Neuronal stem cell (in vitro differentiated cells): ENCODE results near the gene TRIM47.
A peak's percentile ranks its signal among the peaks of the same experiment; 100 is the strongest.

Experiments
- DNase-seq: peaks from one replicate; pipeline ENCODE4 v3.0.0-alpha.2; 2013; ENCODE audit warnings: low spot score
- H2AFZ ChIP-seq: one replicate; pipeline ENCODE4 v1.6.1; 2013; ENCODE audit warnings: mild to moderate bottlenecking, low read length, inconsistent platforms
- H2AK5ac ChIP-seq: 2 replicates; pipeline ENCODE4 v1.6.1; 2013; ENCODE audit warnings: low read depth, mild to moderate bottlenecking, inconsistent platforms, low read length, moderate library complexity, mixed read lengths
- H2BK120ac ChIP-seq: 2 replicates; pipeline ENCODE4 v1.6.1; 2013; ENCODE audit warnings: low read depth, mild to moderate bottlenecking, inconsistent platforms, low read length, moderate library complexity, mixed read lengths
- H2BK12ac ChIP-seq: one replicate; pipeline ENCODE4 v1.6.1; 2013; ENCODE audit warnings: low read length, inconsistent platforms
- H2BK15ac ChIP-seq: 2 replicates; pipeline ENCODE4 v1.6.1; 2013; ENCODE audit warnings: mild to moderate bottlenecking, low read length, inconsistent platforms, mixed read lengths
- H2BK5ac ChIP-seq: one replicate; pipeline ENCODE4 v1.6.1; 2013; ENCODE audit warnings: inconsistent platforms, mild to moderate bottlenecking, low read length, moderate library complexity
- H3K14ac ChIP-seq: one replicate; pipeline ENCODE4 v1.6.1; 2013; ENCODE audit warnings: low read length, inconsistent platforms
- H3K18ac ChIP-seq: 2 replicates; pipeline ENCODE4 v1.6.1; 2013; ENCODE audit warnings: low read length, inconsistent platforms
- H3K23ac ChIP-seq: 2 replicates; pipeline ENCODE4 v1.6.1; 2013; ENCODE audit warnings: low read depth, mild to moderate bottlenecking, mixed read lengths, low read length, inconsistent platforms; ENCODE audit not compliant: poor library complexity
- H3K27ac ChIP-seq: replicated peaks from 3 replicates; pipeline ENCODE4 v1.5.1; 2013; ENCODE audit warnings: low read length, inconsistent platforms
- H3K27me3 ChIP-seq, 3 experiments: 2 replicates each; pipeline ENCODE4 v1.6.1; 2013; ENCODE audit warnings: low read length in 3 of 3, mild to moderate bottlenecking in 2 of 3, inconsistent platforms in 1 of 3, low read depth in 1 of 3, mixed read lengths in 1 of 3, moderate library complexity in 1 of 3; ENCODE audit not compliant: control insufficient read depth in 3 of 3, insufficient read depth in 3 of 3
- H3K36me3 ChIP-seq, 2 donors: replicated peaks in 1 of 2; 2 replicates each; pipeline ENCODE4 v1.6.1; 2013; ENCODE audit warnings: low read length in 2 of 2; ENCODE audit not compliant: control insufficient read depth in 2 of 2, insufficient read depth in 2 of 2
- H3K4ac ChIP-seq: 2 replicates; pipeline ENCODE4 v1.6.1; 2013; ENCODE audit warnings: inconsistent platforms, mild to moderate bottlenecking, low read length, moderate library complexity
- H3K4me1 ChIP-seq, 2 donors: 1 replicate in 1 of 2; 2 replicates in 1 of 2; pipeline ENCODE4 v1.6.1; 2013; ENCODE audit warnings: low read length in 2 of 2, low read depth in 1 of 2; ENCODE audit not compliant: control insufficient read depth in 2 of 2, insufficient read depth in 1 of 2
- H3K4me2 ChIP-seq: one replicate; pipeline ENCODE4 v1.6.1; 2013; ENCODE audit warnings: mild to moderate bottlenecking, low read length, inconsistent platforms; ENCODE audit not compliant: insufficient read depth, poor library complexity, severe bottlenecking
- H3K4me3 ChIP-seq, 2 donors: 2 replicates each; pipeline ENCODE4 v1.5.1; 2013; ENCODE audit warnings: low read length in 2 of 2, mild to moderate bottlenecking in 2 of 2, inconsistent platforms in 1 of 2, moderate library complexity in 1 of 2
- H3K79me1 ChIP-seq: one replicate; pipeline ENCODE4 v1.6.1; 2013; ENCODE audit warnings: low read depth, mild to moderate bottlenecking, inconsistent platforms, low read length, moderate library complexity
- H3K9ac ChIP-seq: one replicate; pipeline ENCODE4 v1.6.1; 2013; ENCODE audit warnings: mild to moderate bottlenecking, low read depth, low read length, inconsistent platforms; ENCODE audit not compliant: poor library complexity
- H3K9me3 ChIP-seq, 2 donors: replicated peaks in 1 of 2; 2 replicates each; pipeline versions ENCODE3 to v1.6.1; 2013; ENCODE audit warnings: low read length in 2 of 2, mild to moderate bottlenecking in 2 of 2, inconsistent platforms in 1 of 2, low read depth in 1 of 2, mixed read lengths in 1 of 2, moderate library complexity in 1 of 2; ENCODE audit not compliant: control insufficient read depth in 2 of 2, insufficient read depth in 1 of 2
- H4K8ac ChIP-seq: one replicate; pipeline ENCODE4 v1.6.1; 2013; ENCODE audit warnings: low read depth, mild to moderate bottlenecking, inconsistent platforms, low read length, moderate library complexity
- H4K91ac ChIP-seq: one replicate; pipeline ENCODE4 v1.6.1; 2013; ENCODE audit warnings: low read length, low read depth, mild to moderate bottlenecking, inconsistent platforms; ENCODE audit not compliant: poor library complexity
- WGBS, 2 donors: extraction: QIAGEN DNeasy Blood & Tissue Kit; methylation state at CpG; one replicate each; pipeline ENCODE4 v1.1.7; 2013; ENCODE audit warnings: missing lambda C conversion rate in 2 of 2, mixed read lengths in 1 of 2; ENCODE audit not compliant: insufficient read length in 2 of 2, insufficient replicate concordance in 1 of 2; ENCODE audit errors: extremely low coverage in 2 of 2; 5-methylcytosine and 5-hydroxymethylcytosine counted together

TRIM47 gene

DNA sequence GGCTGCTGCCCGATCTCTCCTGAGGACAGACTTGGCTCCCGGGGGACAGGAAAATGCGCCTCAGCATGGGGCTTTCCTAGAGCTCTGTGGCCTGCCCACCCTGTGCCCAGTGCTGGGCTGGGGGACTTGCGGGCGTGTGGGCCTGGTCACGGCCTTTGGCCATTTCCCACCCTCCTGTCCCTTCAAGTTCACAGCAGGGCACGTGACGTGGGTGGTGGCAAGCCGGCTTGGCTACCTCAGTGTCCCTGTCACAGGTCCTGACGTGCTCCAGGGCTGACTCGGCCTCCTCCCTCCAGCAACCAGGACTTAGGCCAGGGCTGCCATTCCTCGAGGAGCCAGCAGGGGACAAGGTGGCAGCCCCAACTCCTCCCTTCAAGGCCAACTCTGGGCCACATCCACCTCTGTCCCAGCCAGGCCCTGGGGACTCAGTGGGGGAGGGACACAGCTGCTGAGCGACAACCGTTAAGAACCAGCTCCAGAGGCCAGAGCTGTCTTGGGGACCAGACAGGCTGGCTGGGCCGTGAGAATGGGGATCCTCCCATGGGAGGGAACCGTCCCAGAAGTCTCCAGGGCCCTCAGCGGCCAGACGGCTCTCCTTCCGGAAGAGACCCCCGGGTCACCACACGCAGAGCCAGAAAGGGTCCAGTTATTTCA is 33.2 kb downstream of the TRIM47 start:
- Histone ChIP-seq H2BK5ac (no peak overlapping the region), H2BK120ac (no peak overlapping the region), H2AK5ac (peak overlapping the region; percentile 16), H3K27ac (no peak overlapping the region), H3K9me3 (no peaks in the 10 kb centered on the region), H2BK12ac (no peak overlapping the region), H3K4ac (no peak overlapping the region), H3K23ac (peak overlapping the region; percentile 86), H4K91ac (no peak overlapping the region), H3K18ac (peak overlapping the region; percentile 92), H3K14ac (no peak overlapping the region), H3K4me1 (peaks cover 5 to 6% of the 10 kb centered on the region in 2 donors), H3K79me1 (no peaks in the 10 kb centered on the region), H3K4me3 (peak overlapping the region in 1 of 2 donors; percentile 12), H4K8ac (no peak overlapping the region), H3K4me2 (no peak overlapping the region), H3K9ac (peak overlapping the region; percentile 64), H2AFZ (no peak overlapping the region), H2BK15ac (no peak overlapping the region), H3K36me3 (peaks cover 32 to 42% of the 10 kb centered on the region in 2 donors), H3K27me3 (no peaks in the 10 kb centered on the region)
- no CpG with 5 or more reads among the region's 21 CpGs for WGBS, 2 donors
- peak; percentile 59 for DNase-seq

DNA sequence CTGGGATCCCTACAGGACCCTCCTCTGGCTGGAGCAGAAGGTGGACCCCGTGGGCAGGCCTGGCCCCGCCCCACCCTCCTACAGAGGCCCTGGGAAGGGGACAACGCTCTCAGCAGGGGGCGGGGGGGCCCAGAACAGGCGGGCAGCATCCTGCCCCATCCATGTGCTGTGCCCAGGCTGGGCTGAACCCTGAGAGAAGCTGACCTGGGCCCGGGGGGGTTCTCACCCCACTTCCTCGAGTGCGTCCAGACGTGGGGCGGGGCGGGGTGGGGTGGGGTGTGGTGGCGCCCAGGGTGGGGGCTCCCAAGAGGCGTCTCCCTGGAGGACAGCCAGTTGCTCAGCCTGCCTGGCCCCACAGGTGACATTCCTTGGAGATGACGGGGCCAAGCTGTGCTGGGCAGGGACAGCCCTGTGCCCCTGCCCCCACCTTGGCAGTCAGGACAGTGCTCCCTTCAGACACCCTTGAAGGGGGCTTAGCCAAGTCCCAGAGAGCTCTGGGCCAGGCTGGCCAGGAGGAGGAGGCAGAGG is 33.8 kb downstream of the TRIM47 start:
- H3K79me1 ChIP-seq = no peaks in the 10 kb centered on the region
- H2BK15ac ChIP-seq = no peak overlapping the region
- H2BK5ac ChIP-seq = peak overlapping the region; percentile 53
- no peak overlapping the region for H3K23ac ChIP-seq
- DNase-seq = no peak
- H2AK5ac ChIP-seq = peak overlapping the region; percentile 16
- H2BK12ac ChIP-seq = no peak overlapping the region
- H4K8ac ChIP-seq = no peak overlapping the region
- no peaks in the 10 kb centered on the region for H3K27me3 ChIP-seq
- peaks cover 28 to 38% of the 10 kb centered on the region in 2 donors for H3K36me3 ChIP-seq
- no peak overlapping the region for H4K91ac ChIP-seq
- no peak overlapping the region for H3K14ac ChIP-seq
- peak overlapping the region; percentile 53 for H3K18ac ChIP-seq
- WGBS, 2 donors = no CpG with 5 or more reads among the region's 14 CpGs
- no peak overlapping the region for H3K4ac ChIP-seq
- no peak overlapping the region for H3K4me3 ChIP-seq
- no peaks in the 10 kb centered on the region for H3K9me3 ChIP-seq
- H2BK120ac ChIP-seq = no peak overlapping the region
- H3K27ac ChIP-seq = no peak overlapping the region
- H3K4me2 ChIP-seq = no peak overlapping the region
- H2AFZ ChIP-seq = no peak overlapping the region
- peak overlapping the region; percentile 64 for H3K9ac ChIP-seq
- peaks cover 5 to 6% of the 10 kb centered on the region in 2 donors for H3K4me1 ChIP-seq

DNA sequence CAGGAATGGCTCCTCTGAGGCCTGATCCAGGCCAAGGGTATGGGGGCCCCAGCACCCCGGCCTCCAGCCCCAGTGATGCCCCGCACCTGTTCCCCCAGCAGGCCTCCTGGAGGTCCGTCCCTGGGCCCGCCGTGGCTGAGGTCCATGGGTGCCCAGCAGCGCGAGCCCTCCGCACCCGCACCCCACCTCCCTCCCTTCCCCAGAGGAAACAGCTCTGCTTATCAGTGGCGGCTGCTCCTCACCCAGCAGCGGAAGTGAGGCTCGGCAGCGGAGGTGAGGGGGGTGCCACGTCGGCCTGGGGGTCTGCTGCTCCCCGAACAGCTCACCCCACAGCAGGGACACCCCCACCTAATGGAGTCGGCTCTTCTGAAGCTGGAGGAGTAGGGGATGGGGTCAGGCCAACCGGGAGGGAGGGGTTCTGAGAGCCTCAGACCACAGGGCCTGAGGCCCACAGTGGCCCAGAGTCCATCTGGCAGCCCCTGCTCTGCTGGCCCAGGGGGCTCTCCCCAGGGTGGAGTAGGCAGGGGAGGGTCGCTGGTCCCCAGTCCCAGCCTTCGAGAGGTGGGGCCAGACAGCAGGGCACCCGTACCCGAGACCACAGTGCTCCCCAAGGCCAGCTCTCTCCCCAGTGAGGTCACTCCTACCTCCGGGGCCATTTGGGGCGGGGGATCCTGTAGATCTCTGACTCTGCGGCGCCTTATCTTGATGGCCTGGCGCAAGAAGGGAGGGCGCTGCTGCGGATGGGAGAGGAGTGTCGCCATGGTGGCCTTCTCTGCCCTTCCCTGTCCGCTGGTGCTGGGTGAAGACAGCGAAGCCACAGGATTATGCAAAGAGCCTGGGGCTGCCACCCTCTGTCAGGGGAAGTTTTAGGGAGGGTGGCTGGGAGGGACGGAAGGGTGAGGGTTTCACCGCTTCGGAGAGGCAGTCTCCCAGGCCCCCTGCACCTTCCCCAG is 34.5 kb downstream of the TRIM47 start, which contains the start of gene UNC13D:
Gene UNC13D (minus strand): TSS at position 828 of the 953 bp plus-strand sequence. CDS start 67 bp downstream, at position 761.
- H4K91ac ChIP-seq = peak within 1 kb of the TSS; percentile 89
- no CpG with 5 or more reads among the region's 35 CpGs for WGBS, 2 donors
- no peak within 1 kb of the TSS for H4K8ac ChIP-seq
- peaks cover 5 to 6% of the 10 kb centered on the region in 2 donors for H3K4me1 ChIP-seq
- H3K14ac ChIP-seq = peak within 1 kb of the TSS; percentile 63
- DNase-seq = no peak
- H3K36me3 ChIP-seq = peaks cover 25 to 30% of the 10 kb centered on the region in 2 donors
- H3K4ac ChIP-seq = peak within 1 kb of the TSS; percentile 23
- no peak within 1 kb of the TSS for H3K4me2 ChIP-seq
- peak within 1 kb of the TSS; percentile 92 for H3K18ac ChIP-seq
- no peak within 1 kb of the TSS for H2AFZ ChIP-seq
- H2BK5ac ChIP-seq = peak within 1 kb of the TSS; percentile 53
- peak within 1 kb of the TSS; percentile 70 for H3K9ac ChIP-seq
- no peaks in the 10 kb centered on the region for H3K9me3 ChIP-seq
- H2BK12ac ChIP-seq = no peak within 1 kb of the TSS
- peak within 1 kb of the TSS; percentile 83 for H2BK15ac ChIP-seq
- H3K27me3 ChIP-seq = no peaks in the 10 kb centered on the region
- peak within 1 kb of the TSS; percentile 72 for H2BK120ac ChIP-seq
- H3K27ac ChIP-seq = no peak within 1 kb of the TSS
- H2AK5ac ChIP-seq = peak within 1 kb of the TSS; percentile 86
- H3K4me3 ChIP-seq = peak within 1 kb of the TSS in 1 of 2 donors; percentile 12
- H3K79me1 ChIP-seq = no peaks in the 10 kb centered on the region
- peak within 1 kb of the TSS; percentile 97 for H3K23ac ChIP-seq
